SK-N-SH (cell line): ENCODE data around the gene MTFMT. TPM values are rescaled to one million over a fixed set of nuclear protein-coding genes. Genes with fewer than 3 reads are reported as not detected.

Experiments used
- CTCF ChIA-PET: fragments of 300-600, 350-600 bp; formaldehyde crosslinking; extraction: SDS; loops from one replicate; lab custom pipeline; 2021; lab: Yijun Ruan, JAX
- POLR2A ChIA-PET: fragments of 350-600 bp; sonication (Branson Sonifier 250); formaldehyde crosslinking; extraction: SDS; loops from one replicate; lab custom pipeline; 2020; ENCODE audit warnings: antibody characterized with exemption, inconsistent platforms; lab: Yijun Ruan, JAX
- DNase-seq: peaks from one replicate; pipeline ENCODE4 v3.0.0; 2012
- H2AFZ ChIP-seq: fragments of 200-600 bp; sonication (generic); 2 replicates; pipeline ENCODE4 v1.8.1; 2016; ENCODE audit warnings: antibody characterized with exemption, mild to moderate bottlenecking, low read depth
- H3F3A ChIP-seq: fragments of 200-600 bp; sonication (generic); replicated peaks from 2 replicates; pipeline ENCODE3; 2016; ENCODE audit warnings: antibody characterized with exemption, mild to moderate bottlenecking; ENCODE audit not compliant: insufficient read depth
- H3K27ac ChIP-seq, 2 experiments: fragments of 200-500 bp in 1 of 2; fragments of 200-600 bp in 1 of 2; sonication (Bioruptor generic) in 1 of 2; sonication (generic), shearing (Covaris generic) in 1 of 2; 2 replicates each; pipeline versions ENCODE4 v1.5.1 to v1.6.1; 2014 to 2016; ENCODE audit warnings: low read depth in 2 of 2, inconsistent platforms in 1 of 2, low read length in 1 of 2, mild to moderate bottlenecking in 1 of 2, mixed read lengths in 1 of 2
- H3K27me3 ChIP-seq: fragments of 200-600 bp; sonication (generic), shearing (Covaris generic); 2 replicates; pipeline ENCODE4 v1.6.1; 2016; ENCODE audit warnings: mixed run types; ENCODE audit not compliant: insufficient read depth
- H3K36me3 ChIP-seq, 2 experiments: fragments of 200-500 bp in 1 of 2; fragments of 200-600 bp in 1 of 2; sonication (Bioruptor generic) in 1 of 2; sonication (generic) in 1 of 2; replicated peaks in 1 of 2; 2 replicates each; pipeline versions ENCODE3 to v1.5.1; 2014 to 2016; ENCODE audit warnings: low read length in 1 of 2, mild to moderate bottlenecking in 1 of 2; ENCODE audit not compliant: insufficient read depth in 2 of 2, control insufficient read depth in 1 of 2
- H3K4me1 ChIP-seq, 2 experiments: fragments of 200-500 bp in 1 of 2; fragments of 200-600 bp in 1 of 2; sonication (Bioruptor generic) in 1 of 2; sonication (generic), shearing (Covaris generic) in 1 of 2; 2 replicates each; pipeline versions ENCODE4 v1.5.1 to v1.6.1; 2014 to 2016; ENCODE audit warnings: low read depth in 1 of 2, low read length in 1 of 2, mixed run types in 1 of 2; ENCODE audit not compliant: insufficient read depth in 2 of 2, control insufficient read depth in 1 of 2
- H3K4me2 ChIP-seq: fragments of 200-600 bp; sonication (generic), shearing (Covaris generic); 2 replicates; pipeline ENCODE4 v1.6.1; 2017; ENCODE audit warnings: mixed run types
- H3K4me3 ChIP-seq, 2 experiments: fragments of 200-500 bp in 1 of 2; fragments of 200-600 bp in 1 of 2; sonication (Bioruptor generic) in 1 of 2; sonication (generic), shearing (Covaris generic) in 1 of 2; 2 replicates each; pipeline versions ENCODE4 v1.5.1 to v1.8.1; 2014 to 2016; ENCODE audit warnings: low read depth in 2 of 2, inconsistent platforms in 1 of 2, low read length in 1 of 2, mild to moderate bottlenecking in 1 of 2, mixed read lengths in 1 of 2, moderate library complexity in 1 of 2
- H3K79me2 ChIP-seq: fragments of 200-600 bp; sonication (generic); 2 replicates; pipeline ENCODE4 v1.8.1; 2017; ENCODE audit warnings: mild to moderate bottlenecking; ENCODE audit not compliant: insufficient read depth
- H3K9ac ChIP-seq: fragments of 200-600 bp; sonication (generic); 2 replicates; pipeline ENCODE4 v1.6.1; 2017; ENCODE audit warnings: mixed run types
- H3K9me2 ChIP-seq: fragments of 200-600 bp; sonication (generic); 2 replicates; pipeline ENCODE4 v1.6.1; 2017; ENCODE audit warnings: mixed run types
- H3K9me3 ChIP-seq: fragments of 200-600 bp; sonication (generic); 2 replicates; pipeline ENCODE4 v1.6.1; 2017; ENCODE audit warnings: mixed run types, mild to moderate bottlenecking, moderate library complexity
- H4K20me1 ChIP-seq: fragments of 200-600 bp; sonication (generic); 2 replicates; pipeline ENCODE4 v1.6.1; 2017; ENCODE audit warnings: mild to moderate bottlenecking, mixed run types; ENCODE audit not compliant: insufficient read depth
- CHD2 ChIP-seq: fragments of 150-350 bp; IDR thresholded peaks from 2 replicates; pipeline ENCODE4 v1.6.1; 2018; ENCODE audit warnings: low read length; ENCODE audit not compliant: partially characterized antibody
- FOXJ3 ChIP-seq: sonication (generic); formaldehyde crosslinking; IDR thresholded peaks from 2 replicates; pipeline ENCODE4 v1.5.1; 2020; ENCODE audit warnings: mild to moderate bottlenecking, missing genetic modification reagents
- FOXM1 ChIP-seq: IDR thresholded peaks from 2 replicates; pipeline ENCODE4 v1.4.0; 2012; ENCODE audit warnings: low read depth, mild to moderate bottlenecking
- MAX ChIP-seq: IDR thresholded peaks from 2 replicates; pipeline ENCODE4 v1.4.0; 2012; ENCODE audit warnings: low read depth
- MEF2A ChIP-seq: IDR thresholded peaks from 2 replicates; pipeline ENCODE4 v1.4.0; 2012; ENCODE audit warnings: low read depth, borderline replicate concordance
- NFIC ChIP-seq: IDR thresholded peaks from 2 replicates; pipeline ENCODE4 v1.4.0; 2012; ENCODE audit warnings: borderline replicate concordance
- NRF1 ChIP-seq: IDR thresholded peaks from 2 replicates; pipeline ENCODE4 v1.6.1; 2012; ENCODE audit warnings: low read depth, mild to moderate bottlenecking, low read length
- POLR2AphosphoS5 ChIP-seq: IDR thresholded peaks from 2 replicates; pipeline ENCODE4 v1.6.1; 2012; ENCODE audit warnings: low read depth, low read length
- RAD21 ChIP-seq: IDR thresholded peaks from 2 replicates; pipeline ENCODE4 v1.6.1; 2012; ENCODE audit warnings: mild to moderate bottlenecking, low read length
- RCOR1 ChIP-seq: fragments of 150-350 bp; IDR thresholded peaks from 2 replicates; pipeline ENCODE4 v1.6.1; 2017; ENCODE audit warnings: antibody characterized with exemption, low read length
- RFX5 ChIP-seq: IDR thresholded peaks from 2 replicates; pipeline ENCODE4 v1.6.1; 2012; ENCODE audit warnings: mild to moderate bottlenecking, improper control_type of control experiment, low read length
- RXRA ChIP-seq: IDR thresholded peaks from 2 replicates; pipeline ENCODE4 v1.4.0; 2012; ENCODE audit warnings: low read depth, mild to moderate bottlenecking, borderline replicate concordance
- TAF1 ChIP-seq: IDR thresholded peaks from 2 replicates; pipeline ENCODE4 v1.6.1; 2012; ENCODE audit warnings: low read depth, mild to moderate bottlenecking, low read length, moderate library complexity, borderline replicate concordance
- WGBS: methylation state at CpG from one replicate; pipeline ENCODE4 v1.1.6; 2017; ENCODE audit warnings: low lambda C conversion rate; 5-methylcytosine and 5-hydroxymethylcytosine counted together
- polyA plus RNA-seq, 3 experiments: library from polyadenylated mRNA; depleted of rRNA; stranded (reverse); fragments of >200 nt; gene quantifications; 2 replicates each; pipeline ENCODE4 v1.2.3, GENCODE V29; 2012
- TF ChIP-seq, protein P1 (sequence below): fragments of 150-350 bp; IDR thresholded peaks from 2 replicates; pipeline ENCODE4 v1.6.1; 2016; ENCODE audit warnings: mild to moderate bottlenecking, low read depth, low read length

MTFMT gene
- polyA plus RNA-seq, 1 of the 3 experiments (the other 2 are of a cell fraction) = 12.1 TPM

DNA sequence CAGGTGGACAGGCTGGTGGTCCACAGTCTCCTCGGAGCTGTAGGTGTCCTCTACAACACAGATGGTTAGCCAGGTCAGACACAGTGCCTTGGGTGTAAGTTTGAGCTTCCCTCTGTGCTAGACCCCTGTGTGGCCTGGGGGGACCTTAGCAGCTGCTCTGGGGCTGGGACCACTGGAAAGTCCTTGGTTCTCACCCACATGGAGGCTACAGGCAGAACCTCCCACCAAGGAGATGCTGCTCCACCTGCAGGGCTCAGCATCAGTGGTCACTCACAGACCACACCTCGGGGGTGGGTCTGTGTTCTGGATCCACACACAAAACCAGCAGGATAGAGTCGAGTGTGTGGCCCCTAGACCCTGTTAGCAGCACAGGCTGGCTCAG, 29.9 kb upstream of the MTFMT start:
- 0% methylated on average over 2 of the region's 3 CpGs for WGBS
- Histone ChIP-seq H3K4me3 (no peak overlapping the region), H3K27ac (no peak overlapping the region), H4K20me1 (no peaks in the 10 kb centered on the region), H3F3A (no peaks in the 10 kb centered on the region), H2AFZ (no peak overlapping the region), H3K4me2 (no peak overlapping the region), H3K27me3 (no peaks in the 10 kb centered on the region), H3K36me3 (no peaks in the 10 kb centered on the region), H3K79me2 (no peaks in the 10 kb centered on the region), H3K4me1 (peaks cover 0 to 4% of the 10 kb centered on the region in 2 experiments; a peak in 1 of 4 replicates), H3K9me3 (no peaks in the 10 kb centered on the region)
- ChIA-PET POLR2A (interaction anchor here (0.6 kb wide), 1 partner anchor 28 kb away, joined by 3 read pairs; no protein-coding TSS in a partner anchor), CTCF (interaction anchor here (1.1 to 2.3 kb wide), 3 partner anchors 19 to 42 kb away, joined by 3 to 6 read pairs (median 6); no protein-coding TSS in a partner anchor)
- peak; percentile 6 for DNase-seq
- TF ChIP-seq NFIC = no peak
- TF ChIP-seq, all 33 proteins: peak for 0
- Histone ChIP-seq H3K9me2 (no peaks in the 10 kb centered on the region), H3K9ac (no peak overlapping the region)

GRCh38 chr15:65058394-65059368, 29.2 kb upstream of the MTFMT start:
- ChIA-PET POLR2A (no interaction called here), CTCF (interaction anchor here (1.1 to 2.3 kb wide), 4 partner anchors 19 to 42 kb away, joined by 3 to 6 read pairs (median 5); no protein-coding TSS in a partner anchor)
- H2AFZ ChIP-seq = no peak overlapping the region
- no peak overlapping the region for H3K4me3 ChIP-seq
- H4K20me1 ChIP-seq = no peaks in the 10 kb centered on the region
- H3K27ac ChIP-seq = no peak overlapping the region
- H3F3A ChIP-seq = no peaks in the 10 kb centered on the region
- H3K9me3 ChIP-seq = no peaks in the 10 kb centered on the region
- H3K9ac ChIP-seq = no peak overlapping the region
- H3K4me2 ChIP-seq = no peak overlapping the region
- peak; percentile 4 for DNase-seq
- H3K36me3 ChIP-seq = no peaks in the 10 kb centered on the region
- no peaks in the 10 kb centered on the region for H3K27me3 ChIP-seq
- 78% methylated on average over 10 of the region's 16 CpGs for WGBS
- H3K79me2 ChIP-seq = no peaks in the 10 kb centered on the region
- peaks cover 0 to 4% of the 10 kb centered on the region in 2 experiments; a peak in 1 of 4 replicates for H3K4me1 ChIP-seq
- no peaks in the 10 kb centered on the region for H3K9me2 ChIP-seq
- TF ChIP-seq MEF2A (no peak), FOXJ3 (CRISPR knock-in tag) (no peak), TAF1 (no peak), RXRA (no peak), FOXM1 (no peak), POLR2AphosphoS5 (no peak), MAX (no peak), NRF1 (no peak), RAD21 (no peak), RCOR1 (no peak), NFIC (no peak), RFX5 (no peak), CHD2 (no peak)
- TF ChIP-seq, protein P1, sequence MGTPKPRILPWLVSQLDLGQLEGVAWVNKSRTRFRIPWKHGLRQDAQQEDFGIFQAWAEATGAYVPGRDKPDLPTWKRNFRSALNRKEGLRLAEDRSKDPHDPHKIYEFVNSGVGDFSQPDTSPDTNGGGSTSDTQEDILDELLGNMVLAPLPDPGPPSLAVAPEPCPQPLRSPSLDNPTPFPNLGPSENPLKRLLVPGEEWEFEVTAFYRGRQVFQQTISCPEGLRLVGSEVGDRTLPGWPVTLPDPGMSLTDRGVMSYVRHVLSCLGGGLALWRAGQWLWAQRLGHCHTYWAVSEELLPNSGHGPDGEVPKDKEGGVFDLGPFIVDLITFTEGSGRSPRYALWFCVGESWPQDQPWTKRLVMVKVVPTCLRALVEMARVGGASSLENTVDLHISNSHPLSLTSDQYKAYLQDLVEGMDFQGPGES = no peak
